ENCODE data around the gene PHTF2.

The PHTF2 gene

DNA sequence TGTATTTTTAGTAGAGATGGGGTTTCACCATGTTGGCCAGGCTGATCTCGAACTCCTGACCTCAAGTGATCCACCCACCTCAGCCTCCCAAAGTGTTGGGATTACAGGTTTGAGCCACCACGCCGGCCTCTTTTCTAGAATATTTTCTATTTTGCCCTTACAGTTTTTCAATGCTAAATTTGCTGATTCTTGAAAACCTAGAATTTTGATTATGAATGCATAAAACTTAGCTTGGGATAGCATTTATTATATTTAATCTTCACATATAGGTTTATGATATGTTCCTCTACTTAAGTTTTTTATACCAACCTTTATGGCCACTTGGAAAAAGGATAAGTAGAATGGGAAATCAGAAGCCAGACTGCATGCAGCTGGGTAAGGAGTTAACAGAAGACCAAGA lies 2.5 kb upstream of the PHTF2 start:
- no peak for DNase-seq

DNA sequence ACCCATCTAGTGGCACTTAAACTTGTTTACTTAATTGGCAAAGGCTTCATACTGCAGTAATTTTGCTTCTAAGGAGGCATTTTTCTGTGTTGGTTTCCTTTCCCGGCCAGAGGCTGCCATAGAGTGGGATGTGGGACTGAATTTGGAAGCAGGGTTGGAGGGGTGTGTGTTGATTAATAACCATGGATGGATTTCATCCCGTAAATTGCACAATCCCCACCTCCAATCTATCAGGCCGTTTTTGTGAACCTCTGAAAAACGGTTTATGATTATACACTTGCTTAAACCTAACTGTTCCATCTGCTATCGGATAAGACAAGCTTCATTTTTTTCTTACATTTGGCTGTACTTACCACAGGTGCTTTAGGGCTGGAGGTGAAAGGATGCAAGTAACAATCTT lies 1.6 kb upstream of the PHTF2 start:
- DNase-seq, result no peak

DNA sequence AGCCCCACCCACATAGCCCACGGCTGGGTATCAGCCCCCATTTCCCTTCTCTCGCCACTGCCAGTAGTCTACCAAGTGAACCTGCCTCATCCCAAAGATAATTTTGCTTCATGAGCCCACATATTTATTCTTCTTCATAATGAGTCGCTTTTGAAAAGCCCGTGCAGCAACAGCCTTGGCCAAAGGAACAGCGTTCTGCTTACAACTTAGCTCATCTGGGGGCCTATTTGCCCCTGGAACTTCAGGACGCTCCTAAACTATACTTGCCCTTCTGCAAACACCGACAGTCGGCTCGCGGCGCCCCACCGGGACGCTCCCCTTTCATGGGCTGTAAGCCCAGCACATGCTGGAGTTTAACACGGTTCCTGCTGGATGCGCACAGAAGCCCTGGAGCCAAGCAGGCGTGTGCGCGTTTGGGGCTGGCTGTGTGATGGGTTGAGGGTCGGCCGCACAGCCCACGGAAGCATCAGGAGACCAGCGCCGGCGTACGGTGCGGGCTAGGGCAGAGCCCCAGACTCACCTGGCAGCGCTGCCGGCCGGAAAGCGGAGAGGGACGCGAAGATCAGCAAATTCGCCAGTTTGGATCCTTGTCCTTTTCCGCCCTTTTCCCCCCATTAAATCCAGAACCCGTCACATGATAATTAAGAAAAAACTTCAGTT lies 709 bp upstream of the PHTF2 start:
- no peak for DNase-seq

DNA sequence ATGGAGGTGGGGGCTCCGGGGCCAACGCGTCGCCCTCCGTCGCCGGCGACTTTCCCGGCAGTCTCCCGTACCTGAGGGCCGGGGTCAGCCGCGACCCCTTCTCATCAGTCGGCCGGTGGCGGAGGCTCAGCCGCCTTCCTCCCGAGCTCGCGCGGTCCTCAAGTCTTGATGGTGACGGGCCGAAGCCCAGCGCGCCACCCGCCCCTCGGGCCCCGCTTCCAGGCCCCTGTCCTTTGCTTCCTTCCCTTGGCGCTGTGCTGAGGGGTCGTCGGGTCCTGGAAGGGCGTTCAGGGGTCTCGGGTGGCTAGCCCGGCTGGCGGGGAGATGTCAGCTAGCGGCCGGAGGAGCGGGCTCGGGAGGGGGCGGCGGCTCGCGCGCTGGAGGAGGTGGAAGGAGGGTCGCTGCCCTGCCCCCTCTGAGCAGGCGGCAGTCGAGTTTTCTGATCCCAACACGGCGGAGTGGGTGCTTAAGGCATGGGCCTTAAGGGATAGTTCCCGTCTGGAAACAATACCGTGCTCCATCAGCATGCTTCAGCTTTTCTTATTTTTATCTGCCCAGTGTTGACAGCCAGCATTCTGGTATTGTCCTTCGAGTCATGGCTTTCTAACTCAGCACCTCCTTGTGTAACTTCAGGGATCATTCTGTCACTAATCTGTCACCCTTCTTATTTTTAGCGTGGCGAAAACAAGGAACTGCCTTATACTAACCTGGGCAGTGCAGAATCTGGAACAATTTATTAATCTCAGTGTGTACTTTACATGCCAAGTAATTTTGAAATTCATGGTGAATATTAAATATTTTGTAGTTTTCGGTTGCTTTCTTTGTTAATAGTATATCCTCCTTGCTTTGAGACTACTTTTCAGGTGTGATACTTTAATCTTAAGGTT lies 748 bp downstream of the PHTF2 start:
- DNase-seq, result peak; percentile 61

DNA sequence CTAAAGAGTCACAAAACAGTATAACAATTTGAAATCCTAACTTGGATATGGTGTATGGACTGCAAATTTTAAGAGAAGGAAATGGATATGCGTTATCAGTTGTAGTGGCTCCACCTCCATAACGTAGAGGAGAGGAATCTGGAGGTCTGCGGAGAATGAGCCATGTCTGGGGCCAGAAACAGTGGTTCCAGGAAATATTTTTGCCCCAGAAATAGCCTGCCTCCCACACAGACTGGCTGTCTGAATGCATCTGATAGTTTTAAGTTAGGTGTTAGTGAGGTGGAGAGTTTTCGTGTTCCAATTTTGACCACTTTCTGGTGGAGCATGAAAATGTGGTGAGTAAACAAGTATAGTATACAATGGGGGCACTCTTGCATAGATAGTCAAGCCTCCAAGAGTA lies 1.6 kb downstream of the PHTF2 start:
- DNase-seq, result no peak

DNA sequence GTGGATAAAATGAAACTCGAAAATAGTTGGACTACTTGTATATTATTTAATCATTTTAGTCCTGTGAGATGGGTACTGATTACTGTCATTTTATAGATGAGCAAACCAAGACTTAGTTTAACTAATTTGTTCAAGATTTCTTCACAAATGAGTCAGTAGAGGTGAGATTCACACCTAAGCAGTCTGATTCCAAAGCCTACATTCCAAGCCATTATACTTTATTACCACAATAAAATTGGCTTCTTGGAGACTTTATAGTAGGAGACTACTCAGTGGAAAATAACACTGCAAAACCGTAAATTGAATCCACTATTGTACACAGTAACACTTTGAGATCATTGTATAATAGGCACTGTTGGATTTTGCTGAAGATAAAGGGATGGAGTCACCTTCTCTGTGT lies 2.2 kb downstream of the PHTF2 start:
- DNase-seq, result no peak

DNA sequence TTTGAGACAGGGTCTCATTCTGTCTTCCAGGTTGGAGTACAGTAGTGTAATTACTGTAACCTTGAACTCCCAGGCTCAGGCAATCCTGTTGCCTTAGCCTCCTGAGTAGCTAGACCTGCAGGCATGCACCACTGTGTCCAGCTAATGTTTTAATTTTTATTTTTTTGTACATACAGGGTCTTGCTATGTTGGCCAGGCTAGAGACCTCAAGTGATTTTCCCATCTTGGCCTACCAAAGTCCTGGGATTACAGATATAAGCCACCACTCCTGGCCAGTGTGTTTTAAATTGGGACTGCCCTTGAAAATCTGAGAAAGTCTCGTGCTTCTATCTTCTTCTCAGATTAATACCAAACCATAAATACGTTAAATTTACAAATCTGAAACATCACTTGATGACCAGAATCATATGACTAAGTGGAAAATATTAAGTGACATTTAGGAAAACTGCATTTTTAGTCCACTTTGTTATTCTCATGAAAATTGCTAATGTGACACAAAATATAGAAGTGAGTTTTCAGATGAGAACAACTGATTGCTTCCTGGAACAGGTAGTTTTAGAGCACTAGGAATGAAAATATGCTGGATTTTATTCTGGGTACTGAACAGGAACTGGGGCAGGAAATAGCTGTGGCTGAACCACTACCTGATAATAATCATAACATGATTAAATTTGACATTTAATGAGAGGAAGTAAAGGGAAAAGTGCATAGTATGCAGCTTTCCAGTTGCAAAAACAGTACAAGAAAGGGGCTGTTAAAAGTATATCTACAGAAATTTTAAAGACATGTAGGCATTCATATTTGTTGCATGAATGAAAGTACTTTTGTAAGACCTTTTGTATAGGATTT lies 4.2 kb downstream of the PHTF2 start:
- no peak for DNase-seq

DNA sequence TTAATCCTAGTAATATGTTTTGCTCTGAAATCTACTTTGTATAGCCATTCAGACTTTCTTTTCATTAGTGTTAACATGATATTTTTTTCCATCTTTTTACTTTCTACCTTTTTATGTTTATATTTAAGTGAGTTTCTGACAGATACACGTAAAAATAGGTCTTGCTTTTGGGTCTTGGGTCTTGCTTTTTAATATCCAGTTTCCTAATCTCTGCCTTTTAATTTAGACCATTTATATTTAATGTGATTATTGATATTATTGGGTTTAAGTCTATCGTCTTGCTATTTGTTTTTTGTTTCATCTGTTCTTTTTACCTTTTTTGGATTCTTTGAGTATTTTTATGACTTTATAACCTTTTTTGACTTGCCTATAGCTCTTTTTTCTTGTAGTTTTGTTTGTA lies 7.9 kb downstream of the PHTF2 start:
- DNase-seq, result no peak

DNA sequence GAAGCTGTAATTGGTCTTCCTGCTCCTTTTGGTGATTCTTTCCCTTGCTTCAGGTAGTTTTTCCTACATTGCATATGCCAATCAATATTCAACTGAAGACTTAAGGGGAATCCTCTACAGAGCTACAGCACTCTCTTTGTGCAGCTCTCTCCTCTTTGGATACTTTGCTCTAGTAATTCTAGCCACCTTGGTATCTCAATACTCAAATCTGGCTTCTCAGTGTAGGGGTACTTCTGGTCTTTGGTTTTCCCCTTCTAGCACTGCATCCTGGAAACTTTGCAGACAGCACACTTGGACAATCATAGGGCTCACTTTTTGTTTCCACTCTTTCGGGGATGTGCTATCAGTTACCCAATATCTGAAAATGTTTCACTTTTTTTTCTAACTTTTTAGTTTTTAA lies 9.9 kb downstream of the PHTF2 start:
- DNase-seq, result no peak

DNA sequence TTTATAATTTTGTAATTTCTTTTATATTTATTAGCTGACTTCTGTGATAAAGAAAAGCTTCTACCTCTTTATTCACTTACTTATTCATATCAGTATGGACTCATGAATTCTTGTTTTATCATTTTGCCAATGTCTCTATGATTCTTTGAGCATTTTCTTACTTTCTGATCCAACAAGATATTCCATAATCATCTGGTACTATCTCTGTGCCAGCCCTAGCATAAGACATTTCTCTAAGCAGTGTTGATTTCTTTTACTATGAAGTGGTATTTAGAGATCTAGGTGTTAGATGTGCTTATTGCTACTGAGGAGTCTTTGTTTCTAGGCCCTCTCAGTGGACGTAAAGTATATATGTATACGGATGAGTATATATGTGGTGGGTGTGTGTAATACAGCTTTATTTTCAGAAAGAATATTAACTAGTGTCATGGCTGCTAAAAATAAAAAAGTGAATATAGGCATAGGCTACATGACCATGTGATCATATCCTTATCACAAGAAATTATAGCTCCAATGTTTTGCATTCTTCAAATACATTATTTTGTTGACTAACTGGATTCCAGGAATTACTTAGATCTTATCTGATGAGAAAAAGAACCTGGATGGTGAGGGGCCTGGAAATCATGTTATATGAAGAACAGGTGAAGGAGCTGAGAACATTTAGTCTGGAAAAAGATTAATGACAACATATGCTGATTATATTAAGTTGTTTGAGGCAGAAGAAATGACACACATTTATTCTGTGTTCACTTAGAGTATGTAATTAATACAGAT lies 13.1 kb downstream of the PHTF2 start:
- DNase-seq, result no peak

DNA sequence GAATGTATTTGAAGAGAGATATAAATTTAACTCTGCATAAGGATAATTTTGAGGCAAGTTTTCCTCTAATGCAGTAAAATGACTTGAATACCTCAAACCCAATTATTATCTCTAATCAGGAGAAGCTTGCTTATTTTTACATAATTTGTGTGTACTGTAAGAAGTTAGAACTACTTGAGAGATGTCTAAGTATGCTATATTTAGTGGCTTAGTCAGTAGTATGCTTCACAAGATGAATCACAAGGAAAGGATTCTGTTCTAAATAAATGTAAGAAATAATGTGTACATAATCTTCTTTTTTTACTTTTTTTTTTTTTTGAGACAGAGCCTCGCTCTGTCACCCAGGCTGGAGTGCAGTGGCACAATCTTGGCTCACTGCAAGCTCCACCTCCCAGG lies 13.7 kb downstream of the PHTF2 start:
- DNase-seq, result no peak

DNA sequence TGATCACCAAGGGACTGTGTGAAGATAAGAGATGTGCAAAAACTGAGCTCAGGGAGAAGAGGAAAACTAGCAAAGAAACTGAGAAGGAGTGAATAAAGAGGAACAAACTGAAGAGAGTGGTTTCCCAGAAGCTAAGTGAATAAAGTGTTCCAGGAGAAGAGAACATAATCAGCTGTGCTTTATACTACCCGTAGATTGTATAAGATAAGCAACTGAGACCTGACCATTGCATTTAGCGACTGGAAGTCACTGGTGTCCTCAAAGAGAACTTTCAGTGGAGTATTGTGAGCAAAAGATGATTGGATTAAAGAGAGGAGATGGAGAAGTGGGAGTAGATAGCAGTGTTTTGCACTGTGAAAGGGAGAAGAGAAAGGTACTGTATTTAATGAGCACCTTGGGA lies 14.6 kb downstream of the PHTF2 start:
- DNase-seq, result no peak

DNA sequence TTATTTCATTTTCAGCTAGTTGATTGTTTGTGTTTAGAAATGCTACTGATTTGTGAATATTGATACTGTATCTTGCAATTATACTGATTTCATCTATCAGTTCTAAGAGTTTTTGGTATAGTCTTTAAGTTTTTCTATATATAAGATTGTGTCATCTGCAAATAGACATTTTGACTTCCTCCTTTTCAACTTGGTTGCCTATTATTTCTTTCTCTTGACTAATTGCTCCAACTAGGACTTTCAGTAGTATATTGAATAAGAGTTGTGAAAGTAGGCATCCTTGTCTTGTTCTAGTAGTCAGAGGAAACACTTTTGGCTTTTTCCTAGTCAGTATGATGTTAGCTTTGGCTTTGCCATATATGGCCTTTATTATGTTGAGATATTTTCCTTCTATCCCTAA lies 20.4 kb downstream of the PHTF2 start:
- DNase-seq, result no peak

DNA sequence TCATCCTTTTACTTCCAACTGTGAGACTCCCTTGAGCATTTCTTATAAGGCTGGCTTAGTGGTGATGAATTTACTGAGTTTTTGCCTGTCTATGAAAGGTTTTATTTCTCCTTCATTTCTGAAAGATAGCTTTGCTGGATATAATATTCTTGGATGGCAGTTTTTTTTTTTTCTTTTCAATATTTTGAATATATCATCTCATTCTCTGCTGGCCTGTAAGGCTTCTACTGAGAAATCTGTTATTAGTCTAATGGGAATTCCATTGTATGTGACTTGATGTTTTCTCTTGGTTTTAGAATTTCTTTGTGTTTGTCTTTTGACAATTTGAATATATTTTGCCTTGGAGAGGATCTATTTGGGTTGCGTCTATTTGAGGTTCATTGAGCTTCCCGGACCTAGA lies 22.4 kb downstream of the PHTF2 start:
- DNase-seq, result no peak

DNA sequence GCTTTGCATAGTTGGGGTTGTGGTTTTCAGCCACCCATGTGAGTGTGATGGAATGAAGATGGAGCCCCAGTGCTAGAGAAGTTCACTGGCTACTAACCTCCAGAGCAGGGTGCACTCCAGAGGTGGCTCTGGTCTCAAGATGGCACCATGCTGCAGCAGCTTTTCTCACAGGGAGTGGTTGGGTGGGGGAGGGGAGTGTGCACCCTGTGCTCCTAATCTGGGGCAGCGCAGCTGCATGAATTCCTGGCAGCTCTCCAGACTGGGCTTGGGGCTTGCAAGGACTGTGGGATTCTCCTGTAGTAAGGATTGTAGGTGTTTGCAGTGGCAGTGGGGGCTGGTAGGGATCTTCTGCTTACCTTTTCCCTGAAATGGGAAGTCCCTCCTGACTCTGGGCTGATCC lies 23.7 kb downstream of the PHTF2 start:
- DNase-seq, result no peak

DNA sequence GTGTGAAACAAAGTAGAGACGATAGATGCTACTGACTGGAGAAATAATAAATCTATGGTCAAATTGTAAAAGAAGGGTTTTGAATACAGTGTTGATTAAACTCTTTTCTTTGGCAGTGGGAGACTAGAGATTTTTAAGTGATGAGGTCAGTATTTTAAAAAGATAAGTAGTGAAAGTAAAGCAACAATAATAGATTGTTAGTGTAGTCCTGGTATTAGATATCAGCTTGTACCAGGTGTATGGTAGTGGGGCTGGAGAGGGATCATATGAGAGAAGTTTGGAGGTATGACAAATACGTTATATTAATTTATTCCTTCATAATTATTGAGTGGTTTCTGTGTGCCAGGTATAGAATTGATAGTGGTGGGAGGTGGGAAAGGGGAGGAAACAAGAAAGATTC lies 25.2 kb downstream of the PHTF2 start:
- DNase-seq, result no peak

DNA sequence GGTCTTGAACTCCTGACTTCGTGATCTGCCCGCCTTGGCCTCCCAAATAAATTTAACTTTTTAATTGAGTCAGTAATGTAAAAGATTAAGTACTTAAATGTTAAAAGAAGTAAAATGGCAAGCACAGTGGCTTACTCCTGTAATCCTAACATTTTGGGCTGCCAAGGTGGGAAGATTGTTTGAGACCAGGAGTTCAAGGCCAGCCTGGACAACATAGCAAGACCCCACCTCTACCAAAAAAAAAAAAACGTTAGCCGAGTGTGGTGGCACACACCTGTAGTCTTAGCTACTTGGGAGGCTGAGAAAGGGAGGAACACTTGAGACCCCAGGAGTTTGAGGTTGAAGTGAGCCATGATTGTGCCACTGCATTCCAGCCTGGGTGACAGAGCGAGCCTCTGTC lies 26.1 kb downstream of the PHTF2 start:
- no peak for DNase-seq

DNA sequence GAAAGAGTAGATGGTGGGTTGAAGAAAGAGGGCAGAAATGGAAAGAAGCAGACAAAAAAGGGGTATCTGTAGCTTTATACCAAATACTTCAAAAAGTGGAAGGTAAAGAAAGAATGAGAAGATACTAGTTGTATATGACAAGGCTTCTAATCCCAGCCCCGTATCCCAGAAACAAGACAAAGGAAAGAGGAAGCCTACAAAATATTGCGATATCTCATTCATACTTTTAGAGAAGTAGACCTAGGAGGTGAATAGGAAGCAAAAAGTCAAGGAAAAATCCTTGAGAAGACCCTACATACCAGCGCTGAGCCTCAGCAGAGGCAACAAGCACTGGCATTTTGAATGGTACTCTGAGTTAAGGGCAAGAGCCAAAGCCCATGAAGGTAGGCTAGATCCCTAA lies 26.6 kb downstream of the PHTF2 start:
- DNase-seq, result no peak

DNA sequence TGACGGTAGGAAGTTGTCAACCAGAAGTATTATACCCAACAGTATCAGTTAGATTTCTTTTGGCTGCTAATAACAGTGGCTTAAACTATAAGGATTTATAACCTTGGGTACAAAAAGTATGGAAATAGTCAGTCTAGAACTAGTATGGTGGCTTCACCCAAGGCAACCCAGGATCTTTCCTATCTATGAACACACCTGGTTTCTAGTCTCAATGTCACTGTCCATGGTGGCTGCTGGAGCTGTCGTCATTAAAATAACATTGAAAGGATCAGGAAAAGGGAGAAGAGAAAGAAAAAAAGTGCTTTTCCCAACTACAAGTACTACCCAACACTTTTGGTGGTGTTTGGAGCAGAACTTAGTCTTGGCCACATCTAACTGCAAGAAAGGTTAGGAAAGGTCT lies 27.7 kb downstream of the PHTF2 start:
- no peak for DNase-seq

DNA sequence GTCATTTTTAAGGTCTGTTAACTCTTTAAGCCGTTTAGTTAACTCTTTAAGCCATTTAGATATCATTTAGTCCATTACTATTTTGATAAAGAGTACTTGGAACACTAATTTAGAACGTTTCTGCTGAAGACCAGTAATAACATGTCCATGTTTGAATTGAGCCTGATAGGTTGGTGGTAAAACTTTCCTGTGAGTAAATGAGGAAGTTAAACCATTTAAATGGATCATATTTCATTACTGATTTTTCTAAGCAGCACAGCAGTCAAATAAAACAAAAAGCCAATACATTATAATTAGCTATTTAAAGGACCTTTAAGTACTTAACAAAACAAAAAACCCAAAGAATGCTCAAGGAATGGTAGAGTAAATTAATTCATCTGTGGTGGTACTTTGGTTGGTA lies 29.4 kb downstream of the PHTF2 start:
- DNase-seq, result no peak

DNA sequence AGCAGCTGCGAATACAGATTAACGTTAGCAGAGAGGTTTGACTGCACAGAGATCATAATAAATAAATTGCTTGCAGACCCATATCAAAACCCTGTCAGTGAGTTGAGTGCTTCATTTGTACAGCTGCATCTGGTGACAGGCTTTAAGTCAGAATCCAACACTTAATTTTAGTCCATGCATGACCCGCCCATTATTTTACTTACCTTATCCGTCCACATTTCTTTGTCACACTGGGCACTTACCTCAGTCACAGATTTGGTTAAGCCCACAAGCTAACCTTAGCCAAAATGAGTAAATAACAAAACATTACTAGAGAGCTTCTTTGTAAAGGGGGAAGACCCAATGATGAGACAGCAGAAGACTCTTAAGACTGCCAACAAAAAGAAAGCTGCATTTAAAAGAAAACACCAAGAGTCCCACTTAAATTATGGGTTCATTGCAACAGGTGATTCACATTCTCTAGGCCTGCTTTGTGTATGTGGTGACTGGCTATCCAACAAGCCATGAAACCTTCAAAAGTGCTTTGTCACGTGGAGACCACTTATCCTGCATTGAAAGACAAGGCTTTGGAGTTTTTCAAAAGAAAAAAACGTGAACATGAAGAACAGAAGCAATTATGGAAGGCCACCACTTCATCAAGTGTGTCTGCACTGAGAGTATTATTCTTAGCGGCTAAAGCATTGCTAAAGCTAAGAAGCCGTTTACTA lies 32.2 kb downstream of the PHTF2 start:
- no peak for DNase-seq

DNA sequence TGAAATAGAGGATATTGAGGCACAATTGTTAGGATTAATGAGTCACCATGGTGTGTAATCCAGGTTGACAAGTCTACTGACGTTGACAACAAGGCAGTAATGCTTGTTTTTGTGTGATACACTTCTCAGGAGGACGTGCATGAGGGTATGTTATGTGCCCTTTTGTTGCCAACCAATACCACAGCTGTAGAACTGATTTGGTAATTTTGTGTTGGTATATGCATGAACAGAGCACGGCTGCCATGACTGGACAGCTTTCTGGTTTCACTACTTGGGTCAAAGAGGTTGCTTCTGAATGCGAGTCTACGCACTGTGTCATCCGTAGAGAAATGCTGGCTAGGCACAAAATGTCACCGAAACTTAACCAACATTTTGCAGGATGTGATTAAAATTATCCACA lies 32.9 kb downstream of the PHTF2 start:
- no peak for DNase-seq

Measured in NCI-H2107 (cell line).